Stimulated activated CD8-positive, alpha-beta memory T cell treated with anti-CD3 and anti-CD28 coated beads, Interleukin-7, amount 100 ng/mL, for 1 hour (primary cell): ENCODE measurements around the gene NDUFA3.

Source experiments
- DNase-seq, 2 donors: peaks; one replicate each; pipeline ENCODE4 v3.0.0-alpha.2; 2020; ENCODE audit warnings: low read depth in 2 of 2

NDUFA3 gene

DNA sequence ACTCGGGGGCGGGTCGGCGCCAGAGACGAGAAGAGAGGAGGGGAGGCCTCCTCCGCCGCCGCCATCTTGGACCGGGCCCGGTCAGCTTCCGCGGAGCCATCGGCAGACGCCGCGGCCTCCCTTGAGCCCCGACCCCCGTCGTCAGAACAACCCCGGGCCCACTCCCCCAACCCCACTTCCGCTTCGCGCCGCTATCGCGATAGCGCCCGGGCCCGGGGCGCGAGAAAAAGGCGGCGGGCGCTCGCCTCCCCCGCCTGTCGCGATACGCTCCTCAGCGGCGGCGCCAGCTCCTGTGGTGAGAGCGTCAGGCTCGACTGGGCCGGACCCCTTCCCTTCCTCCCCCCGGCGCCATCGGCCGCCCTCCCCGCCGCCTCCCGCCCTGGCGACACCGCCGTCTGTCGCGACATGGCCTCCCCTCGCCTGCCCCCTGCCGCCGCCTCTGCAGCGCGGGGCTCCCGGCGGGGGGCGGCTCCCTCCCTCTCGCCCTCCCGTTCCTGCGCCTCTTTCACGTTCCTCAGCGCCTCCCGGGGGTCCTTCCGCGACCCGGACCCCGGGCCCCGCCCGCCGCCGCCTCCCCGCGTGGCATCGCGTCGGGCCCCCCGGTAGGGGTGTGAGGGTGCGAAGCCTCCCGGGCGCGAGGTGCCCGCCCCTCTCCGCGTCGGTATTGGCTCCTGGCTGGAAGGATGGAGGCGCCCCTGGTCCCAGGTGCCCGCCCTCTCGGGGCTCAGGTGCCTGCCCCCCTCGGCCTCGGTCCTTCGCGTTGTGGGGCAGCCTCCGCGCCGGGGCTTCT, 35.2 kb downstream of the NDUFA3 start, which contains the start of gene CNOT3:
Gene CNOT3 (plus strand): TSS at position 64 of the 790 bp plus-strand sequence. CDS start 5,217 bp downstream, outside the sequence.
- no peak for DNase-seq

DNA sequence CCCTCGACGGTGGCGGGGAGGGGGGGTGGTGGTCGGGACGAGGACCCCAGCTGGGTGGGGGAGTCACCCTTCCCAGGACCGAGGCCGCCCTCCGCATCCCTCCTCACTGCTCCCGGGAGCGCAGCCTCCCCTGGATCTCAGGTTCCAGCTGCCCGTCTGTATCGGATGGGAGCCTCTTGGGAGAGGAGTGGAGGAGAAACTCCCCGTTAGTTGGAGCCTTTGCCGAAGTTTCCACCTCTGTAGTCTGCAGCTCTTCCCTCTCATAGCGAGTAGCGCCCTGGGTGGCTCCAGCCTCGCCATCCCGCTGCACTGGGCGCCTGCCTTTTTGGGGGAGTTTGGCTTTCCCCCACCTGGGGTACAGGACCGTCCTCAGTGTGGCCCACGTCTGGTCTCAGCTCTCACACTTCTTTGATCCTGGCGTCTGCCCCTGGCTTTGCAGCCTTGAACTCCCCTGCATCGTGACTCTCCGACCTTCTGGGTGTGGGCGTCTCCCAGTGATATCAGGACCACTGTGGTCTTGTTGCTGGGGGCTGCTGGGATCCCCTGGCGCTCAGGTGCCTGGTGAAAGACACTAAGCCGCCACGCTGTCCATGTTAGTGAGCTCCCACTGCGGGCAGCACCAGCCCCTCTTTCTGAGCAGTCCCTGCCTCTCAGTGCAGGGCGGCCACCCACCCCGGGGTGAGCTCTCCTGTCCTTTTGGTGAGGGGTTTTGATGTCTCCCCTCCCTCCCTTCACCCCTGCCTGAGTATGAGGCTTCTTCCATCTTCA, 36.0 kb downstream of the NDUFA3 start:
- DNase-seq, result no peak

- DNase-seq, result no peak
Measured at GRCh38 chr19:54141356-54141755, 38.7 kb downstream of the NDUFA3 start.

DNA sequence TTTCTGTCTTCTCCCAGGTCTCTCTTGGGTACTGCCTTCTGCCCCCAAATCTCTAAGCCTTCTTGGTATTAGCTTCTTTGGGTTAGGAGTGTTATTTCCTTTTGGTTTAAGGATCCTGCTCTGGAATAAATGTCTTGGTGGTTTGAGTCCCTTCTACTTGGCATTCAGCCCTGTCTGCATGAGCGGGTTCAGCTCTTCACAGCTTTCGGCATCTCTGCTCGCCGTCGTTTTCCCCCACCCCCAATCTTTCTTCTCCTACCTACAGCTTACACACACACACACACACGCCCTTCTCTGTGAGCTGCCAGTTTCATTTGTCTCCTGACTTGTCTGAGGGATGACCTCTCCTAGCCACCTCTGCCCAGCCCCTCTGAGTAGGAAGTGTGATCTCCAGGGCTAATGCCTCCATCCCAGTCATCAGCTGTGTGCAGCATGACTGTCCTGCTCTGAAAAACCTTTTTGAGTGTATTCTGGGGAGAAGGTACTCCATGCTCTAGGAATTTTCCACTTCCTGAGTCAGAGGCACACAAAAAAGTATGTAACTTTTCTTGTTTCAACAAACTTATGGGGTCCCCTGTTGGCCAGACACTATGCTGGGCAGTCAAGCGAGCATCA, 39.6 kb downstream of the NDUFA3 start:
- DNase-seq, result no peak

DNA sequence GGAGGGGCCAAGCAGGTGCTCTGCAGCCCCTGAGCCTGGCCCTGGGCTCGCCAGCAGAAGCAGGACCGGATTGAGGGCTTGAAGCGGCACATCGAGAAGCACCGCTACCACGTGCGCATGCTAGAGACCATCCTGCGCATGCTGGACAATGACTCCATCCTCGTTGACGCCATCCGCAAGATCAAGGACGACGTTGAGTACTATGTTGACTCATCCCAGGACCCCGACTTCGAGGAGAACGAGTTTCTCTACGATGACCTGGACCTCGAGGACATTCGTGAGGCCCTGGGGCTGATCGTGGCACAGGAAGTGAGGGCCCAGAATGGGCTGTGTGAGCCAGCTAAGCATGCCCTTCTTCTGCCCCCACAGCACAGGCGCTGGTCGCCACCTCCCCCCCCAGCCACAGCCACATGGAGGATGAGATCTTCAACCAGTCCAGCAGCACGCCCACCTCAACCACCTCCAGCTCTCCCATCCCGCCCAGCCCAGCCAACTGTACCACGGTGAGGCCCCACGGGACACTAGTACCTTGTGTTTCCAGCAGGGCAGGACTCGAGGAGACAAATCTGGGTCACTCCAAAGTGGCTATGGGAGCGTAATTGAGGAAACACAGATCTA, 43.0 kb downstream of the NDUFA3 start:
- DNase-seq, result no peak

- no peak for DNase-seq
Measured at GRCh38 chr19:54147676-54148075, 45.0 kb downstream of the NDUFA3 start.

DNA sequence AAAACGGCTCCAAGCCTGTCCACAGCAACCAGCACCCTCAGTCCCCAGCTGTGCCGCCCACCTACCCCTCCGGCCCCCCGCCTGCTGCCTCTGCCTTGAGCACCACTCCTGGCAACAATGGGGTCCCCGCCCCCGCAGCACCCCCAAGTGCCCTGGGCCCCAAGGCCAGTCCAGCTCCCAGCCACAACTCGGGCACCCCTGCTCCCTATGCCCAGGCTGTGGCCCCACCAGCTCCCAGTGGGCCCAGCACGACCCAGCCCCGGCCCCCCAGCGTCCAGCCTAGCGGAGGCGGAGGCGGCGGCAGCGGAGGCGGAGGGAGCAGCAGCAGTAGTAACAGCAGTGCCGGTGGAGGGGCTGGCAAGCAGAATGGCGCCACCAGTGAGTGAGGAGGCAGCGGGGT, 45.5 kb downstream of the NDUFA3 start:
- no peak for DNase-seq

GRCh38 chr19:54149021-54149812, 46.6 kb downstream of the NDUFA3 start:
- no peak for DNase-seq

DNA sequence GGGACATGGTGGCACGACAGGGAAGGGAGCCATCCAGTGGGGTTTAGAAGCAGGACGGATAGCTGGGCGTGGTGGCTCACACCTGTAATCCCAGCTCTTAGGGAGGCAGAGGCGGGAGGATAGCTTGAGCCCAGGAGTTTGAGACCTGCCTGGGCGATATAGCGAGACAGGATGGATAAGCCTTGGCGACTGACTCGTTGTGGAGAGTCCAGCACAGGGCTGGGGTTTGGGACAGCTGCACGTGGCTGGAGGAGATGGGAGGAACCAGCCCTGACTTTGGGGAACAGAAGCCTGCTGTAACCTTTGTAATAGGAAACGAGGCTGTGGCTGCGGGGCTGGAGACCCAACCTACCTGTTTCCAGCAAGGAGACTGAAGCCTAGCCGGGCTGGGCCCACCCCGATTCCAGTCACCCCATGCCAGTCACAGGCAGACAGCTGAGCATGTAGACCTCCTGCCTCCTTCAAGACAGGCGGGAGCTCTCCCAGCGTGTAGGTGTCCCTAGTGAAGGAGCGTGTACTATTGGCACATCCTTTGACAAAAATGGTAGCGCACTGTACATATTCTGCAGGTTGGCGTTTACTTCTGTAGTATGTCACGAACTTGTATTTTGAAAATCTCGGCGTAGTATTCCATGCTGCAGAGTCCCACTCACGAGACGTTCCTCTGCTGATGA, 48.8 kb downstream of the NDUFA3 start:
- DNase-seq, result no peak

DNA sequence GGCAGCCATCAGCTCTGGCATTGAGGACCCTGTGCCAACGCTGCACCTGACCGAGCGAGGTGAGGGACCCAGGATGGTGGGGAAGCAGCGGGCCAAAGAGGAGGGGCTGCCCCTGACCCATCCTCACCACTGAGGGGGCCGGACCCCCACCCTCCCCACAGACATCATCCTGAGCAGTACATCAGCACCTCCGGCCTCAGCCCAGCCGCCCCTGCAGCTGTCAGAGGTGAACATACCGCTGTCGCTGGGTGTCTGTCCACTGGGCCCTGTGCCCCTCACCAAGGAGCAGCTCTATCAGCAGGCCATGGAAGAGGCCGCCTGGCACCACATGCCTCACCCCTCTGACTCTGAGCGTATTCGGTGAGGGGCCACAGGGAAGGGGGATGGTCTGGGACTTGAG, 49.6 kb downstream of the NDUFA3 start:
- DNase-seq, result no peak

GRCh38 chr19:54152878-54153524, 50.3 kb downstream of the NDUFA3 start:
- no peak for DNase-seq

DNA sequence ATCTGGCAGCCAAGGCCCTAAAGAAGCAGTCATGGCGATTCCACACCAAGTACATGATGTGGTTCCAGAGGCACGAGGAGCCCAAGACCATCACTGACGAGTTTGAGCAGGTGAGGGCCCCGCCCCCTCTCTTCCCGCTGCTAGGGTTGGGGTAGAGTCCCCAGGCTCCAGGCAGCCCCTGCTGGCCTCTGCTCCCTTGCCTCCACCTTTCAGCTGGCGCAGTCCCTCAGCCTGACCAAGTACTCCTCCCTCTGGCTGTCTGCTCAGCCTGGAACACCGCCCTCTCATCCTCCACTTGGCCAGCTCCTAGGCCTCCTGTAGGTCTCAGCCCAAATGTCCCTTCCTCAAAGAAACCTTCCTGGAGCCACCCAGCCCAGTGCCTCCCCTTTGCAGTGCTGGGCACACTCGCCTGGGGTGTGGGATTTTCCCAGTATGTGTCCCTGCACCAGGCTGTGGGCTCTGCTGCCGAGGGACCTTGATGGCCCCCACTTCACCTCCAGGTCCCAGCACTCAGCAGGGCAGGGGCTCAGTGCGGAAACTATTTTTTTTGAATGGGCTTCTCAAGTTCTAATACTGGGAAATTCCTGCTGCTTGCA, 51.2 kb downstream of the NDUFA3 start:
- DNase-seq, result no peak

DNA sequence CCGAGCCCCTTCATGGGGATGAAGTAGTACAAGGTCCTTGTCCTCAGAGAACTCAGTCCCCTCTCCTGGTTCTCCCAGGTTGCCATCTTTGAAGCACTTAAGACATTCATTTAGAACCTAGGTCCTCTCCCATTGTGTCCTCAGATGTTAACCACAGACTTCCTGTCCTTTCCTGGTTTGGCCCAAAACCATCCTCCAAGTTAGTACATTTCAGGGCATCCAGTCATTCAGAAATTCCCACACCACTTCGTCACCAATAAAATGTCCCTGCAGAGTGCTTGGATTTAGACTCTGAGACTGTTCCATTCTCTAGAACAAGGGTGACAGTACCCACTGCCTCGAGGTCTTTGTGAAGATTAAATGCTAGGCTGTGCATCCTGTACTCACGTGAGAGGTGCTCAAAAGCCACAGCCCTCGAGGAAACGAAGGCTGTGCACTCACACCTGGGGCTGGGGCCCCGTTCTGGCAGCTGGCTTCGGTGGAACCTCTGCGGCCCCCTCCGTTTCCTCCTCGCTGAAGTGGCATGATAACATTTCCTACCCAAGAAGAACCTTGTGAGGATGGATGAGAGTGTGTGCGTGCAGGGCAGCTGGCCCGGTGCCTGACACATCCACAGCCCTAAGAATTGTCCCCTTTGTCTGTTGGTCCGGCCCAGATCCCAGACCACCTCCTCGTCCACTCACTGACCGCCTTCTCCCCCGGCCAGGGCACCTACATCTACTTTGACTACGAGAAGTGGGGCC, 52.1 kb downstream of the NDUFA3 start:
- DNase-seq, result no peak

- DNase-seq, result no peak
Measured at GRCh38 chr19:54155694-54156093, 53.0 kb downstream of the NDUFA3 start.

DNA sequence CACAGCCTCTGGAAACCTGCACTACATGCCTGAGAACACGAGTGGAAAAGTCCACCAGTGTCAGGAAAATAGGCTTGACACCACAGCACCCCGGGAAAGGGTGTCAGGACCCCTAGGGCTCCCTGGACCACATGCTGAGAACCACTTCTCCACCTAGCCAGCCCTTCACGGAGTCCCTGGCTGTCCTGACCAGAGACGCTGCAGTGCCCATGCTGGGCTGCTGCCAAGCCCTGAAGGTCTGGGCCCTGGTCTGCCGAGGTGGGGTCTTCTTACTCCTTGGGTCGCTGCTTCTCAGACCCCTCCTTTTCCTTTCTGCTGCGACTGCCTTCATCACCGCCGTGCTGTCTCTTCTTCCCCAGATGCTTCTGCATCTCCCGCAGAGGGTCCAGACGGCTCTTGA, 53.8 kb downstream of the NDUFA3 start:
- DNase-seq, result no peak

DNA sequence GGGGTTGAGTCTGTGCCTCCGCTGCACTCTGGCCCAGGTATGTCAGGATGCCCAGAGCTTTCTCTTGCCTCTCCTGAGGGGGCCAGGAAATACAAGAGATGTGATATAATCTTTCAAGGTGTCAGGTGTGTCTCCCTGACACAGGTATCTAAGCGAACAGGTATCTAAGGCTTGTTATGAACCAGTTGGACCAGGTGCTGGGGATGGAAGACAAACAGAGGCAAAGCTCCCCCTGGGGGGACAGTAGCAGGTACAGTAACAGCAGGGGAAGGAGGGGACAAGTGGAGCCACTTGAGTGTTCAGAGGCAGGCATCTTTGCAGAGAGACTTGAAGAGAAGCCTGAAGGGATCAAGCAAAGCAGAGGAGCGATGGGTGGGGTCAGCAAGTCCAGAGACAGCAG, 54.3 kb downstream of the NDUFA3 start:
- no peak for DNase-seq
